ENCODE data around the gene ROBO1.

Gene ROBO1

DNA sequence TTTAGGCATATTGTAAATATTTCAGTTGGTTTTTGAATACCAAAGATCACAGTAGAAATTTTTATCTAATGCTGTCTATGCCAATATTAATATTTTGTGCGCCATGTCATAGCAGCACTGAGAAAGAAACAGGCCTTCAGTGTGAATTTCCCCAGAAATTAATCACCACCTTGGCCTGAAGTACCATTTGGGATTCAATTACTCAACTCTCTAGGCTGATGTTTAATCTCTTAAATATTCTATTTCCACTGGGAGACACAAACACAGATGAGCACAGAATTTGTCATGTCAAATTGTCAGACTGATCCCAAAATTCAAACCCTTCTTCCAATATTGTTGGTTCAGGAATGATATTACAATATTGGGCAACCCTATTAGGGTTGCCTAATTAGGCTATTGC lies 509.3 kb downstream of the ROBO1 start:
- no peak for DNase-seq (ENCODE audit: low read depth)
- H3K4me3 ChIP-seq (ENCODE audit: low read depth, low read length), result no peak overlapping the region
- TF ChIP-seq, protein P1, sequence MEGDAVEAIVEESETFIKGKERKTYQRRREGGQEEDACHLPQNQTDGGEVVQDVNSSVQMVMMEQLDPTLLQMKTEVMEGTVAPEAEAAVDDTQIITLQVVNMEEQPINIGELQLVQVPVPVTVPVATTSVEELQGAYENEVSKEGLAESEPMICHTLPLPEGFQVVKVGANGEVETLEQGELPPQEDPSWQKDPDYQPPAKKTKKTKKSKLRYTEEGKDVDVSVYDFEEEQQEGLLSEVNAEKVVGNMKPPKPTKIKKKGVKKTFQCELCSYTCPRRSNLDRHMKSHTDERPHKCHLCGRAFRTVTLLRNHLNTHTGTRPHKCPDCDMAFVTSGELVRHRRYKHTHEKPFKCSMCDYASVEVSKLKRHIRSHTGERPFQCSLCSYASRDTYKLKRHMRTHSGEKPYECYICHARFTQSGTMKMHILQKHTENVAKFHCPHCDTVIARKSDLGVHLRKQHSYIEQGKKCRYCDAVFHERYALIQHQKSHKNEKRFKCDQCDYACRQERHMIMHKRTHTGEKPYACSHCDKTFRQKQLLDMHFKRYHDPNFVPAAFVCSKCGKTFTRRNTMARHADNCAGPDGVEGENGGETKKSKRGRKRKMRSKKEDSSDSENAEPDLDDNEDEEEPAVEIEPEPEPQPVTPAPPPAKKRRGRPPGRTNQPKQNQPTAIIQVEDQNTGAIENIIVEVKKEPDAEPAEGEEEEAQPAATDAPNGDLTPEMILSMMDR (IDR thresholded peaks at IDR 0.05; ENCODE audit: low read depth, low read length, missing control alignments), result no peak
- in situ Hi-C loops (cut with HindIII; ENCODE audit: low sequenced_read_pairs), result no loop called here

DNA sequence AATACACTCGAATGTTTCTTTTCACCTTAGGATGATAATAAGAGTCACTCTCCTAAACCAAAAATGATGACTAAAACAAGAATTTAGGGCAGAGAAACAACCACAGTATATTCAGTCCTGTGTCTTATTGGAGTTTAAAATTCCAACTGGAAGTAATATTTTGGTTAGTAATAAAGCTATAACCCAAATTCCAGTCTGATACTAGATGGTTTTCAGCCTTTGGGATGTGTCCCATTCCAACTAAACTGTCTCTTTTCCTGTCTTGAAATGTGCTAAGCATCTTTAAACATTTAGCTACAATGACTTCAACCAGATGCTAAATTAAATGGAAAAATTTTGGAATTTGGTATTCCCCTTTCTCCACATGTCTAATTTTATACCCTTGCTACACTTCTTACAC lies 510.0 kb downstream of the ROBO1 start:
- TF ChIP-seq, protein P1 (IDR thresholded peaks at IDR 0.05; ENCODE audit: low read depth, low read length, missing control alignments), result no peak
- no peak for DNase-seq (ENCODE audit: low read depth)
- in situ Hi-C loops (cut with HindIII; ENCODE audit: low sequenced_read_pairs), result no loop called here
- no peak overlapping the region for H3K4me3 ChIP-seq (ENCODE audit: low read depth, low read length)

DNA sequence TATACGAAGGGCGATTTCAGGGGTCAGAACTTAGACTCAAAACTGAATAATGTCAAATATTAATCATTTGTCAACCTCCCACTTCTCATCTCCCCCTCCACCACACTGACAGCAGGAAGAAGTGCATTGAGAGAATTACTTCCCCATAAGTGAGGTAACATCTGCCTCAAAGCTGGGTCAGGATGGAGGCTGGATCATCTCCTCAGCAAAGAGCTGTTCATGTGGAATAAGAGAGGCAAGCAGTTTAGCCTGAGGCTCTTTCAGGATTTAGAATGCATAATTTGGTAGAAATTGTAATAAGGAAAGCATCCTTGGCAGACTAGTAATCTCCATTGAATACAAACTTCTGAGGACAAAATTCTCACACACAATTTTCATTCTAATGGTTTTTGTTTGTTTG lies 512.1 kb downstream of the ROBO1 start:
- TF ChIP-seq, protein P1 (IDR thresholded peaks at IDR 0.05; ENCODE audit: low read depth, low read length, missing control alignments), result no peak
- in situ Hi-C loops (cut with HindIII; ENCODE audit: low sequenced_read_pairs), result no loop called here
- DNase-seq (ENCODE audit: low read depth), result no peak
- H3K4me3 ChIP-seq (ENCODE audit: low read depth, low read length), result no peak overlapping the region

DNA sequence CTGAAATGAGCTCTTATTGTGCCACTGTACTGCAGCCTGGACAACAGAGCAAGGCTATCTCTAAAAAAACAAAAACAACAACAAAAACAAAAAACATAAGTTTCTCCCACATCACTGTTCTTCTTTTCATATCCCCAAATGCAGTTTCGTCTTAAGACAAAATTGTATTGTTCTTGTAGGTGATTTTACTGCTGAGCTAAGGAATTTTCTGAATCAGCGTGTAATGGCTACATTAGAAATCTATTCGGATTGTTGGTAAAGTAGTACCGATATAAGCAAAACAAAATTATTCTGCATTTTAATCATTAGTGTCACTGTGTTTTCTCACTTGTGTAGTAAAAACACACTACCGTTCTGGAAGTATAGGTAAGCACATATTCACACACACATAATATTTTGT lies 512.5 kb downstream of the ROBO1 start:
- in situ Hi-C loops (cut with HindIII; ENCODE audit: low sequenced_read_pairs), result no loop called here
- DNase-seq (ENCODE audit: low read depth), result no peak
- no peak overlapping the region for H3K4me3 ChIP-seq (ENCODE audit: low read depth, low read length)
- TF ChIP-seq, protein P1 (IDR thresholded peaks at IDR 0.05; ENCODE audit: low read depth, low read length, missing control alignments), result no peak

DNA sequence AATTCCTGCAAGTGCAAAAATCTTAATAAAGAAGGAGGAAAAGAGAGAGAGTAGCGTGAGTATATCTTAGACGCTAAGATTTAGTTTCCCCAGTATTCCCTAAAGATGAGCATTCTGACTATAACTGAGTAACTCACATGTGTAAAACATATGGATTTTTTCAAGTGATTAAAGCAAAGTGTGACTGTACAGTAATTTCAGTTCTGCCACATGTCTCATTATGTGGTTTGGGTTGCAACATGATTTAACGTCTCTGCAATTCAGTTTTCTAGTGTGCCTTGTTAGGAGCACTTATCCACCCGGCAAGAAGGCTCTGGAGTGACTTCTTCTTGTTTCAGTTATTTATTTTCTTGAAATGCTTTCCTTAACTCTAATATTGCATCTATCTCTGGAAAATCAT lies 514.1 kb downstream of the ROBO1 start:
- TF ChIP-seq, protein P1 (IDR thresholded peaks at IDR 0.05; ENCODE audit: low read depth, low read length, missing control alignments), result no peak
- no peak for DNase-seq (ENCODE audit: low read depth)
- in situ Hi-C loops (cut with HindIII; ENCODE audit: low sequenced_read_pairs), result no loop called here
- no peak overlapping the region for H3K4me3 ChIP-seq (ENCODE audit: low read depth, low read length)

DNA sequence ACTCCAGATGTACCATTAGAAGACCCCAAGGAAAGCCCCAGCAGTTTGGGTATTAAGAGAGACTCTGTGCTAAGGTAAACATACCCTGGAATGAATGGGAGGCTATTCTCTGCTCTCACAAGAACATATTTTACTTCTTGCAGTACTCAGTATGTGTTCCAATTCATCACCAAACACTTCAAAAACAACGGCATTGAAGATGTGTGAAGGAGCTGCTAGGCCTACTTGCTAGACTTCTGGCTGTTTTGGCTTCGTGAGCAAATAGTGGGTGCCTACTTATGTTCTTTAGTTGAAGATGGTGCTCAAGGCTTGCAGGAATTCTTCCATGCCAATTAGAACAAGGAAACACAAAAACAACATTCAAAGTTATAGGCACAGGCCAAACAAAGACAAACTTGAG lies 514.5 kb downstream of the ROBO1 start:
- H3K4me3 ChIP-seq (ENCODE audit: low read depth, low read length), result no peak overlapping the region
- TF ChIP-seq, protein P1 (IDR thresholded peaks at IDR 0.05; ENCODE audit: low read depth, low read length, missing control alignments), result no peak
- in situ Hi-C loops (cut with HindIII; ENCODE audit: low sequenced_read_pairs), result no loop called here
- no peak for DNase-seq (ENCODE audit: low read depth)

DNA sequence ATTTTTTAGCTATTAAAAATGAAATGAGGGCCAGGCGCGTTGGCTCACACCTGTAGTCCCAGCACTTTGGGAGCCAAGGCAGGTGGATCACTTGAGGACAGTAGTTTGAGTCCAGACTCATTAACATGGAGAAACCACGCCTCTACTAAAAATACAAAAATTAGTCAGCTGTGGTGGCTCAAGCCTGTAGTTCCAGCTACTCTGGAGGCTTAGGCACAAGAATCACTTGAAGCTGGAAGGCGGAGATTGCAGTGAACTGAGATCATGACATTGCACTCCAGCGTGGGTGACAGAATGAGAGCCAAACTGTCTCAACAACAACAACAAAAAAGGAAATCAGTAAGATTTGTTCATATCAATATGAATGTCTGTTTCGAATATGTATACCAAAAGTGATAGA lies 517.1 kb downstream of the ROBO1 start:
- DNase-seq (ENCODE audit: low read depth), result no peak
- no peak overlapping the region for H3K4me3 ChIP-seq (ENCODE audit: low read depth, low read length)
- TF ChIP-seq, protein P1 (IDR thresholded peaks at IDR 0.05; ENCODE audit: low read depth, low read length, missing control alignments), result no peak
- in situ Hi-C loops (cut with HindIII; ENCODE audit: low sequenced_read_pairs), result no loop called here
